GM12878 (cell line): ENCODE results near the gene AMDHD2. TPM values are rescaled to one million over a fixed set of nuclear protein-coding genes. Genes with fewer than 3 reads are reported as not detected.

ENCODE experiments used
- ATAC-seq: fragments of 200-7000 bp; cut with Tn5 transposase; 3 replicates; pipeline ENCODE4 v1.9.1; 2020; ENCODE audit warnings: mild to moderate bottlenecking, moderate library complexity
- BruUV-seq: library from RNA; stranded (reverse); fragments of 400-500 nt; replicated peaks from 2 replicates; lab custom pipeline; 2021; lab: Mats Ljungman, UMichigan
- CTCF ChIA-PET: fragments of 300-600 bp; sonication (Branson Sonifier 250); formaldehyde crosslinking; extraction: SDS; loops from one replicate; lab custom pipeline; 2021; ENCODE audit warnings: inconsistent platforms; lab: Yijun Ruan, JAX
- POLR2A ChIA-PET: fragments of 350-600 bp; formaldehyde crosslinking; extraction: SDS; loops from one replicate; lab custom pipeline; 2021; ENCODE audit warnings: inconsistent platforms; lab: Charles Lee
- RAD21 ChIA-PET: fragments of 300-600 bp; sonication (Branson Sonifier 250); formaldehyde crosslinking; loops from one replicate; lab custom pipeline; 2023; ENCODE audit warnings: antibody characterized with exemption; ENCODE audit not compliant: unreplicated experiment; lab: Charles Lee
- SMC1A ChIA-PET: fragments of 300-600 bp; sonication (Branson Sonifier 250); formaldehyde crosslinking; loops from one replicate; lab custom pipeline; 2023; ENCODE audit not compliant: unreplicated experiment, uncharacterized antibody; lab: Charles Lee
- DNase-seq: peaks from one replicate; pipeline ENCODE4 v3.0.0-alpha.2; 2011; ENCODE audit warnings: low read depth, low spot score
- FAIRE-seq: peaks from 3 replicates; lab custom pipeline; 2011; peaks lifted over from hg19 to GRCh38; lab: Jason Lieb, UNC
- H2AFZ ChIP-seq: 2 replicates; pipeline ENCODE4 v1.6.0; 2011; ENCODE audit warnings: low read depth, low read length, control low read depth; ENCODE audit not compliant: control insufficient read depth
- H3K27ac ChIP-seq: 2 replicates; pipeline ENCODE4 v1.5.1; 2011; ENCODE audit warnings: control low read depth; ENCODE audit not compliant: control insufficient read depth, insufficient read depth
- H3K27me3 ChIP-seq, 2 experiments: replicated peaks in 1 of 2; 2 replicates each; pipeline versions ENCODE4 v1.6.0 to v1.6.1; 2011; ENCODE audit warnings: low read length in 1 of 2; ENCODE audit not compliant: control insufficient read depth in 2 of 2, insufficient read depth in 2 of 2
- H3K36me3 ChIP-seq, 2 experiments: 2 replicates each; pipeline ENCODE4 v1.5.1; 2011; ENCODE audit warnings: low read length in 1 of 2; ENCODE audit not compliant: control insufficient read depth in 2 of 2, insufficient read depth in 2 of 2
- H3K4me1 ChIP-seq: 2 replicates; pipeline ENCODE4 v1.6.1; 2011; ENCODE audit warnings: mild to moderate bottlenecking, low read length, moderate library complexity, mixed read lengths; ENCODE audit not compliant: control insufficient read depth, insufficient read depth
- H3K4me2 ChIP-seq: 2 replicates; pipeline ENCODE4 v1.6.0; 2011; ENCODE audit warnings: control low read depth; ENCODE audit not compliant: control insufficient read depth, insufficient read depth
- H3K4me3 ChIP-seq: fragments of 200-600 bp; sonication (generic); 2 replicates; pipeline ENCODE4 v1.5.1; 2016
- H3K79me2 ChIP-seq: 2 replicates; pipeline ENCODE4 v1.6.0; 2011; ENCODE audit warnings: low read length; ENCODE audit not compliant: control insufficient read depth, insufficient read depth
- H3K9ac ChIP-seq: 2 replicates; pipeline ENCODE4 v1.8.0; 2011; ENCODE audit warnings: low read length, control low read depth, mixed read lengths; ENCODE audit not compliant: control insufficient read depth, insufficient read depth
- H3K9me3 ChIP-seq: replicated peaks from 3 replicates; pipeline ENCODE4 v1.5.1; 2011; ENCODE audit warnings: mild to moderate bottlenecking, low read length; ENCODE audit not compliant: control insufficient read depth, insufficient read depth
- H4K20me1 ChIP-seq: 2 replicates; pipeline ENCODE4 v1.6.0; 2011; ENCODE audit not compliant: control insufficient read depth, insufficient read depth
- DPF2 ChIP-seq: fragments of 450-650 bp; IDR thresholded peaks from 2 replicates; pipeline ENCODE4 v1.6.1; 2017; ENCODE audit warnings: mild to moderate bottlenecking
- MXI1 ChIP-seq: fragments of 150-350 bp; IDR thresholded peaks from 2 replicates; pipeline ENCODE4 v1.6.1; 2011; ENCODE audit warnings: low read depth, mild to moderate bottlenecking, inconsistent platforms, low read length, improper control_type of control experiment
- MYC ChIP-seq: IDR thresholded peaks from 2 replicates; pipeline ENCODE4 v1.6.1; 2011; ENCODE audit warnings: mild to moderate bottlenecking, low read length, moderate library complexity, inconsistent platforms; ENCODE audit not compliant: insufficient read depth, insufficient replicate concordance, insufficient read length, severe bottlenecking
- RAD21 ChIP-seq: IDR thresholded peaks from 2 replicates; pipeline ENCODE4 v1.6.1; 2011; ENCODE audit warnings: mild to moderate bottlenecking, low read depth, low read length, moderate library complexity; ENCODE audit not compliant: insufficient read depth
- ZBED1 ChIP-seq: IDR thresholded peaks from 2 replicates; pipeline ENCODE4 v1.6.1; 2016; ENCODE audit warnings: borderline replicate concordance
- WGBS: methylation state at CpG from one replicate; pipeline ENCODE4 v1.1.6; 2016; ENCODE audit warnings: low lambda C conversion rate; ENCODE audit not compliant: insufficient replicate concordance, insufficient coverage; ENCODE audit errors: missing lambda C conversion rate; 5-methylcytosine and 5-hydroxymethylcytosine counted together
- in situ Hi-C: fragments of 300-500 bp; cut with MboI; formaldehyde crosslinking; loops from 9 replicates; pipeline ENCODE4 v1.14.3; 2018; ENCODE audit warnings: mixed read lengths
- intact Hi-C: fragments of 100-400 bp; cut with micrococcal nuclease; formaldehyde crosslinking; loops from one replicate; pipeline ENCODE4 v1.14.2; 2022; ENCODE audit not compliant: unreplicated experiment
- polyA plus RNA-seq, 11 experiments: library from polyadenylated mRNA; depleted of rRNA in 4 of 11; unstranded in 6 of 11; stranded (reverse) in 5 of 11; fragments of >200 nt; fragmentation: Nextera tagmentation in 4 of 11; fragmentation: Illumina TruSeq in 1 of 11; extraction: Ambion mirVana in 4 of 11; extraction: Trizol in 1 of 11; gene quantifications; 1 replicate in 1 of 11; 2 replicates in 10 of 11; pipeline versions ENCODE4 v1.2.1 to v1.2.3, GENCODE V29; 2011 to 2016; ENCODE audit warnings: inconsistent platforms in 2 of 11, missing spikeins in 2 of 11, low read depth in 1 of 11
- total RNA-seq, 4 experiments: library from RNA; depleted of rRNA in 3 of 4; stranded (reverse); fragments of >200 nt in 3 of 4; fragmentation: Illumina TruSeq in 1 of 4; extraction: Trizol in 1 of 4; gene quantifications; 2 replicates each; pipeline versions ENCODE4 v1.2.1 to v1.2.3, GENCODE V29; 2013 to 2021

The AMDHD2 gene
- total and polyA plus RNA-seq, 10 of the 15 experiments (the other 5 are each of a cell fraction or from before 2014, with no cell fraction given): 0.60 to 41.8 (median 24.3) TPM; not detected in 1

DNA sequence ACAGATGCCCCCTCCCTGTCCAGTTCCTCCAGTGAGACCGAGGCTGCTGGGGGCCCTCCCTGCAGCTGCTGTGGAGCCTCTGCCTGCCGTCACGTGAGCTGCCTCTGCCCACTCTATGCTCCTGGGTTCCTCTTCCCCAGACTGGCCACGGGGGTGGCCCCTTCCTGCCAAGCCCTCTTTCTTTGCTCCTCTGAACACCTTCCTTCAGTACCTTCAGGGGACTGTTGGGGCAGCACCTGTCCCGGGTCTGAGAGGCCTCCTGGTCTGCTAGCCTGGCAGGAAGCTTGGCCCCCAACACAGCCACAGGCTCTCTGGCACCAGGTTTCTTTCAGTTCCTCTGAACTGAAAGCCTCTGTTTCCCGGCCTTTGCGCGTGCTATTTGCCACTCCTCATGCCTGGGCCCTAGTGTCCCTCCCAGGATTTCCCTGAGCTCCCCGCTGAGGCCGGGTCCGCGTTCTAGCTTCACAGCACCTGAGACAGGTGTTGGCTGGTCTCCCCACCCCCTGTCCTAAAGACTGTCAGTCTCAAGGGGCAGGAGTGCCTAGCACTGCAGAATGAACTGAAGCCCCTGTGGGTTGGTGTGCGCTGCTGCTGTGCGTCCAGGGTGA lies 13.0 kb upstream of the AMDHD2 start (continued):
- TF ChIP-seq RAD21: 0 out of 2 replicates have a peak, but pooled peaks have one; percentile 6

GRCh38 chr16:2507665-2508064 lies 12.5 kb upstream of the AMDHD2 start:
- Histone ChIP-seq H2AFZ (peak overlapping the region; percentile 76), H3K27ac (peak overlapping the region; percentile 83), H3K4me2 (peak overlapping the region; percentile 86), H3K4me1 (peaks cover 33% of the 10 kb centered on the region), H3K36me3 (no peaks in the 10 kb centered on the region; a peak in 1 of 4 replicates), H3K27me3 (no peaks in the 10 kb centered on the region), H3K9me3 (no peaks in the 10 kb centered on the region), H3K79me2 (no peaks in the 10 kb centered on the region), H3K9ac (peak overlapping the region; percentile 36), H4K20me1 (no peaks in the 10 kb centered on the region), H3K4me3 (0 out of 2 replicates have a peak overlapping the region, but pooled peaks have one; percentile 9)
- TF ChIP-seq MYC (no peak), ZBED1 (no peak), DPF2 (0 out of 2 replicates have a peak, but pooled peaks have one; percentile 4), MXI1 (no peak)
- no TSS peak for BruUV-seq
- DNase-seq (no peak), ATAC-seq (peak; percentile 60), FAIRE-seq (peak; percentile 31)
- WGBS: 92% methylated on average over 9 of the region's 11 CpGs
- in situ Hi-C loops (loop anchor here (5.0 kb wide), 1 partner anchor 75 kb away; no protein-coding TSS in a partner anchor), intact Hi-C loops (loop anchor here (5.0 to 10.0 kb wide), 2 partner anchors 40 to 243 kb away; partner anchors contain the start of gene RNPS1)
- ChIA-PET POLR2A (interaction anchor here (1.1 to 2.5 kb wide), 4 partner anchors 8 to 77 kb away, joined by 4 to 8 read pairs (median 4); partner anchors contain the start of gene TBC1D24), CTCF (interaction anchor here (0.8 to 1.2 kb wide), 3 partner anchors 8 to 313 kb away, joined by 3 to 5 read pairs (median 4); partner anchors contain the start of gene CCNF), RAD21 (interaction anchor here (0.7 to 1.2 kb wide), 2 partner anchors 25 to 460 kb away, joined by 3 to 6 read pairs; partner anchors contain the start of genes NTHL1 and TSC2), SMC1A (no interaction called here)
